DMS79 treated with DMSO at 0.1 percent for 48 hours (cell line): Measurements from ENCODE around the gene ITGA1.
"Not testable (repeated sequence)": the region's sequence is repeated elsewhere in the genome, so short reads cannot be mapped to it uniquely, and the experiment has no call there.

Experiments used
- DNase-seq: peaks from one replicate; lab custom pipeline; 2025; lab: John Stamatoyannopoulos, UW

The ITGA1 gene

GRCh38 chr5:52865991-52866390 lies 78.3 kb downstream of the ITGA1 start:
- DNase-seq = not testable (repeated sequence)

GRCh38 chr5:52867809-52868208 lies 80.1 kb downstream of the ITGA1 start:
- DNase-seq = no peak

DNA sequence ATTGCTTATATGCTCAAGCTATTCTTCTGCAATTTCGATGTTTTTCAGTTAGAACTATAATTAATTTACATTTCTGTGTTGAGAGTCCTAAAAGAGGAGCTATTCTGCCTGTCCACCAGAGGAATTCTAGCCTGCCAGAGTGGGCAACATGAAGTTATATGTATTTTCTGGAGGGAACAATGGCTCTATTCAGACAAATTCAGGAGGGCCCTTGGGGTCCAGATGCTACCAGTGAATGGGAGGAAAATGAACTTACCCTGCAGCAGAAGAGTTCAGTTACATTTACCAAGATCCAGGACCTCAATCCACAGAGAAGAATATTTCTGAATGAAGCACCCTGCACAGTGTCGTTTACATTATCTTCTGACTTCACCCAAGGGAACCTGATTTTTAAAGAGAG lies 80.7 kb downstream of the ITGA1 start:
- DNase-seq = no peak

DNA sequence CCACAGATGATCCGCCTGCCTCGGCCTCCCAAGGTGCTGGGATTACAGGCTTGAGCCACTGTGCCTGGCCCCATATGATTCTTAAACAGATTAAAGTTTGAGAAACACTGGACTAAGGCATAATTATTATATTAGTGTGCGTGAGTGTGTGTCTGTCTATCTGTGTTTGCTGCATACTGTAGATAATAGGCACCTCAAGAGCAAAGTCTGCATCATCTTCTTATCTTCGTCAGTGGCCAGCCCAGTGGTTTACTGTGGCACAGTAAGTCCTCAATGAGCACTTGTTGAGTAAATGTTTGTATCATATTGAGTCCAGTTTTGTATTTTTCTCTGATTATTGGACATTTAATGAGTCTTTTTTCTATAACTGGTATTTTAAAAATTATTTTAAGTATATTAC lies 81.7 kb downstream of the ITGA1 start:
- no peak for DNase-seq

GRCh38 chr5:52870448-52870847 lies 82.7 kb downstream of the ITGA1 start:
- DNase-seq = no peak

DNA sequence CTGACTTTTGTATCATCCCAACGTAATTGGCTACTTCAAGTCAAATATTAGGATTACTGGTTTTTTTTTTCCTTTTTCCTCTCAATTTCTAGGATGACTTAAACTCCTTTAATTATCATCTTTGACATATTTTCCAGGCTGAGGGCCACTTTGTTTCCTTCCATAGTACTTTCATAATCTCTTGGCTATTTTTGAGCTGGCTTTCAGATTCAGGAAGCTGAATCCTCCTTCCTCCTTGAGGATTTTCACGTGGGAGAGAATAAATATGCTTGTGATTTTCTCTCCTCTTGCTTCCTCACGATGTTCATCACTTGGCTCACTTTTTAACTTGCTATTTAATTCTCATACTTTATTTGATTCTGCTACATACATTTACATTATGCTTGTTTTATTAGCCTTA lies 88.1 kb downstream of the ITGA1 start:
- DNase-seq = no peak

GRCh38 chr5:52876456-52876855 lies 88.7 kb downstream of the ITGA1 start:
- no peak for DNase-seq

DNA sequence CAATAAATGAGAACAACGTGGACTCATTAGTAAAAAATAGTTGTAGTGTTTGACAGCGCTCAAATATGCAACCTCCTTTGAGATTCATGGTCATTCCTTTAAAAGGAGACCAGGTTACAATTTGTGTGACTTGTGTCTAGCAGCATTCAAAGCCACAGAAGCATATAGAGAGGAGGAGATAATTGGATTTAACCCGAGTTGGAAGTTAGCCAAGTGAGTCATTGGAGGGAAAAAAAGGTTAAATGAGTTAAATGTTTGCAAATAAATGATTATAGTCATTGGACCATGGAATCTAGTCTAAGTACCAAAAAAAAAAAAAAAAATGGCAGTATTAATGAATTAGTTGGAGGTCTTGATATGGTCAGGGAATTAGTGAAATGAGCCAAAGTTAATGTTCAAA lies 90.9 kb downstream of the ITGA1 start:
- peak; percentile 26 for DNase-seq

DNA sequence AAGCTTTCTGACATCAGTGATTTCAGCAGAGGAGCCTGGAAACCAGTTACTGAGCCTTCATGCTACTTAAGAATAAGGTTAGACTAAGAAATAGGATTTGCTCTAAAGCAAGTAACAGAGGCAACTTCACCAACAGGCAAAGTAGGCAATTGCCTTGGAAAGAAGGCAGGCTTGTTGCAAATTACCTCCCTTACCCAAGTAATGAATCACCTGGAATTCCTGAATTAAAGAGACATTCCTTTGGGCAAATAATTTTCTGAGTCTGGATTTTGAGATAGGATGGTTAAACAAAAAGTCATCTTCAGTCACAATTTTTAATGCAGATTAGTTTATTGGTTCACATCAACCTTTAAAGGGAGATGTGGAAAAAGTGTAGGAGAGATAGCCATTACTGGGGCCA lies 92.8 kb downstream of the ITGA1 start:
- DNase-seq = no peak

DNA sequence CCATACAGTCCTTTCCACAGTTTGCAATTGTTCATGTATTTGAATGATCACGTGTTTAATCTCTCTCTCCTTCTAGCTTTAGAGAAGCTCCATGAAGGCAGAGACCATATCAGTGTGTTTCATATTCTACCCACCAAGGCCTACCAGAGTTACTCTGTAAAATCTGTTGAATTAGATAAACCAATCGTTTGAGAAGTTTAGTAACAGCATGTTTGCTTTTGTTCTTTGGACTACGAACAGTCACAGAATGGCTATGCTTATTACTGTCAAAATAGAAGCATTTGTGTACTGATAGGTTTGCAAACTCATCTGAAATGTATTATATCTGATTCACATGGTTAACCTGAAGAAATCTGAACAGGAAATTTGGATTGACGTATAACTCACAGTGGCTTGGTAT lies 93.8 kb downstream of the ITGA1 start:
- no peak for DNase-seq

GRCh38 chr5:52883110-52883509 lies 95.4 kb downstream of the ITGA1 start:
- no peak for DNase-seq

DNA sequence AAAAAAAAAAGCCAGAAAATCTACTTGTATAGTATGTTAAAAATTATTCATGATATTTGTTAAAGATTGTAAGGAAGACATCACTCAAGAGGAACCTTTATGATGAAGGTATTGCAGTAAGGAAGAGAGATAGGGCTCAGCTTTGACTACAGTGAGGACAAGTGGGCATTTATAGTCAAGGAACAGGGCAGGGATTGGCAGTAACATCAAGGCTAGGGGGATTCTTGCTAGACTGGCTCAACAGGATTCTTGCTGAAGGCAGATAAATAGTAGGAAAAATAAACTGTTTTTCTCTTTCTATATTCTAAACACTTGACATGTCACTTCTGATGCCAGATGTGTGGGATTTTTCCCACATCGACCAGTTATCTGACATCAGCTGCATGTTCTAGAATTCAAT lies 96.7 kb downstream of the ITGA1 start:
- DNase-seq = no peak

GRCh38 chr5:52885614-52886013 lies 97.9 kb downstream of the ITGA1 start:
- no peak for DNase-seq

DNA sequence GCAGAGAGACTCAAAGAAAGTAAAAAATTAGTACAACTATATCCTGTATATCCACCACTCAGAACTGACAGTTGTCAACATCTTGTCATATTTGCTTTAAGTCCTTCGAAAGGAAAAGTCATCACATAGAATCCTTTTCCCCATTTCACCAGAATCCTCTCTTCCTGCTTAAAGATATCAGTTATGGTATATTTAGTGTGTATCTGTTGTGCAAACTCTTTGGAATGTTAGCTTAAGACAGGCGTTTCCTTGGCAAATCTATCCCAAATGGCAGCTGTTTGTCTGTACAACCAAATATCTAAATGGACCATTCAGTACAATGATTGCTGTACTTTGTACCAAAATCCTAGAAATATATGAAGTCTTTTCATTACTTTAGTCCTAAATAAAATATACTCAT lies 98.5 kb downstream of the ITGA1 start:
- DNase-seq = no peak

DNA sequence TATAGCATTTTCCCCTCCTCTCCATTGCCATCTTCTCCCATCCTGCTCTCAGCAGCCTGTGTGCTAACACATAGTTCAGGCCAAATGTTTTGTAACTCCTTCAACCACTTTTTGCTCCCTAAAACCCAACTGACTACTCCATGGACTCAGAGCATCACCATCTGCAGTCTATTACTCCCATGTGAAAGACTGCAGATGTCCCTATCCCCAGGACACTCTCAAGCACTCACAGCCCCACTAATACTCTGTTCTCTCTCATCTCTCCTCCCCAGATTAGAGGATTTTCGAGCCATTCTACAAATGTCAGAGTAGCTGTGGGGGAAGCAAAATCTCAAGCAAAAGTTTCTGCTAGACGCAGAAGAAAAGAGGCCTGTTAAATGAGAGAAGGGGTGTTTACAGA lies 99.3 kb downstream of the ITGA1 start:
- DNase-seq = no peak

DNA sequence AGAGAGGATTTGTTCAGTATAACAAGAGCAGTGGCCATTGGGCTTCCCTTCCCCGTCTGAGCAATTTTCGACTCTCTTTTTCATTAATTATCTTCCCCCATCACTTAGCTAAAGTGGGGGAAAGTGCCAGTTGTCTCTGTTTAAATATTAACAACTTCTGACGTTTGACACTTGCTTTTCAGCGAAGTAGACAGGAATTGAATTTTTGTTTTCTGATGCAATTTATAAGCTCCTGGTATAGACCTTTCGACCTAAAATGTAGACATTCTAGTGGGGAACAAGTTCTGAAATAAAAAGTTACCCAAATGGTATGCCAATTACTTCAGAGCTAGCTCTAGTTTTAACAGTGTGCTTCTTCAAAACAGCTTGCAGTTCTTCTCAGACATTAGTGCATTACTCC lies 100.6 kb downstream of the ITGA1 start:
- no peak for DNase-seq

- no peak for DNase-seq
Observed at GRCh38 chr5:52892242-52892878, 104.6 kb downstream of the ITGA1 start.

- no peak for DNase-seq
Observed at GRCh38 chr5:52893105-52893504, 105.4 kb downstream of the ITGA1 start.

DNA sequence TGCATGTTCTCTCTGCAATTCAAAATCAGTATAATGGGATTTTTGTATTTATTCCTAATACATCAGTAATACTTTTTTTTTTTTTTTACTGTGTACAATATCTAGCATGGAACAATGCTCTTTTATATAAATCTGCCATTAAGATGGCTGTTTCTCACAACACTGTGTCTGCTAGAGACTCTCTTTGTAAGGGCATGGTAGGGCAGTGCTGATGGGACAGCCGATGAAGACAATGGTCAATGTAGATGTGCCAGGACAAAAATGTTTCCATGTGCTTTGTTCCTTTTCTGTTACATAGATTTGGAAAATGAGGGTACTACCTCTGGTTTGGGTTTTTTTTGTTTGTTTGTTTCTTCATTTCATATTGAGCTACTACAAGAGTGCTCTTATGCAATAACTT lies 106.1 kb downstream of the ITGA1 start:
- no peak for DNase-seq

DNA sequence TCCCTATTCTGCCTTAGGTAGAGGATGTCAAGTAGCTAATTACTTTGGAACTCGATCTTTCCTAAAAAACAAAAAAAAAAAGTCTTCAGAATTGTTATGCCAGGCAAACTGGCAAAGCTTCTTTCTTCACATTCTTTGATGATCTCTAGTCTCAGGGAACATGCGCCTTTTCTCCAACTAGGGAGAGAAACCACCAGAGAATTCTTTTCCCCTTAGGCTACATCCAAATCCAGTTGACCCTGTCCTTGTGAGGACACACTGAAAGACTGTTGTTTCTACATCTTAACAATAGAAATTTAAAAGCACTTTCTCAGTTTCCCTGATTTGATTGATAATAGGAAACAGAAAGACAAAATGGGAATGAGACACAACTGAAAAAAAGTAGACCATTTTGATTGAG lies 106.7 kb downstream of the ITGA1 start:
- no peak for DNase-seq

DNA sequence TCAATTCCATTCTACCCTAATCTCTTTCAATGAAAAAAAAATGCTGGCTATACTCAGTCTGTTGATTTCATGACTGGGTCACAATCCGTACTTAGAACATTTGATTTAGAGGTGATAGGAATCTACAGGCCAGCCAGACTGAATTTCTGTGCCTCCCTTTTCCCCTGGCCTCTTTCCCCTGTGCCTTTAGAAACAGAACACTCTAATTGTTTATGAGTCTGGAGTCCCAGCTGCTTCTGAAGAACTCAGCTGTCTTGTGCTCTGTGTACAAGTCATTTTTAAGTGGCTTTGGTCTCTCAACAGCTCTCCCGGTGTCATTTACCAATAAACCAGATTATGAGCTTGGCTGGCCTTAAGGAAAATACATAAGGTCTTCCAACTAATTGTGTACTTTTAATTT lies 107.4 kb downstream of the ITGA1 start:
- peak; percentile 60 for DNase-seq

GRCh38 chr5:52895572-52896413 lies 108.1 kb downstream of the ITGA1 start:
- DNase-seq = peak; percentile 3

GRCh38 chr5:52896534-52897237 lies 109.0 kb downstream of the ITGA1 start:
- DNase-seq = no peak
